Gastrocnemius medialis (tissue), 4 donors: ENCODE results near the gene TTLL10. TPM values are rescaled to one million over a fixed set of nuclear protein-coding genes. Genes with fewer than 3 reads are reported as not detected.

Source experiments
- ATAC-seq, 2 donors: fragments of 150-250 bp; one replicate each; pipeline ENCODE4 v1.9.1; 2016
- DNase-seq, 2 donors: peaks; one replicate each; pipeline ENCODE4 v3.0.0-alpha.2; 2019
- H3K27ac ChIP-seq, 4 donors: fragments of 200-600 bp; sonication (generic); 1 replicate in 1 of 4; 2 replicates in 3 of 4; pipeline ENCODE4 v1.5.1; 2016 to 2018; ENCODE audit warnings: mild to moderate bottlenecking in 2 of 4, moderate library complexity in 1 of 4
- H3K27me3 ChIP-seq, 3 donors: fragments of 200-600 bp; sonication (generic) in 2 of 3; 1 replicate in 1 of 3; 2 replicates in 2 of 3; pipeline versions ENCODE4 v1.5.1 to v1.6.0; 2016 to 2019; ENCODE audit warnings: mild to moderate bottlenecking in 1 of 3, moderate library complexity in 1 of 3
- H3K36me3 ChIP-seq, 2 donors: fragments of 200-600 bp; sonication (generic) in 1 of 2; one replicate each; pipeline ENCODE4 v1.5.1; 2017 to 2018
- H3K4me1 ChIP-seq, 2 donors: fragments of 200-600 bp; sonication (generic) in 1 of 2; one replicate each; pipeline ENCODE4 v1.5.1; 2016 to 2017; ENCODE audit warnings: mild to moderate bottlenecking in 2 of 2
- H3K4me3 ChIP-seq, 4 donors: fragments of 200-600 bp; sonication (generic) in 3 of 4; 1 replicate in 1 of 4; 2 replicates in 3 of 4; pipeline ENCODE4 v1.5.1; 2016 to 2019; ENCODE audit warnings: mild to moderate bottlenecking in 2 of 4
- H3K9me3 ChIP-seq, 3 donors: fragments of 200-600 bp; sonication (generic) in 2 of 3; 1 replicate in 1 of 3; 2 replicates in 2 of 3; pipeline ENCODE4 v1.5.1; 2016 to 2019
- POLR2A ChIP-seq, 2 donors: fragments of 450-650 bp; IDR thresholded peaks; one replicate each; pipeline ENCODE4 v1.6.1; 2017; ENCODE audit warnings: antibody characterized with exemption in 2 of 2, mild to moderate bottlenecking in 2 of 2, moderate library complexity in 2 of 2
- in situ Hi-C, 4 donors: fragments of 200-750 bp; cut with MboI; loops; one replicate each; pipeline versions ENCODE4 v1.15.0 to v1.8.0; 2017; ENCODE audit warnings: low sequenced_read_pairs in 4 of 4
- intact Hi-C: fragments of 100-400 bp; cut with DNase I; formaldehyde crosslinking; loops from one replicate; pipeline ENCODE4 v1.15.1; 2023; ENCODE audit warnings: low total_unique reads
- total RNA-seq, 4 donors: library from RNA; depleted of rRNA; stranded (reverse); fragments of >200 nt; gene quantifications; one replicate each; pipeline versions ENCODE4 v1.1.0 to v1.2.3, GENCODE V29; 2016
- TF ChIP-seq, protein P1 (sequence below), 5 experiments: fragments of 450-650 bp in 3 of 5; fragments of 200-600 bp in 2 of 5; sonication (generic) in 2 of 5; IDR thresholded peaks in 4 of 5; conservative IDR thresholded peaks in 1 of 5; 1 replicate in 4 of 5; 2 replicates in 1 of 5; pipeline ENCODE4 v1.5.1; 2016 to 2019; ENCODE audit warnings: antibody characterized with exemption in 5 of 5, mild to moderate bottlenecking in 3 of 5, moderate library complexity in 3 of 5

TTLL10 gene
- total RNA-seq, 4 donors from 2014 or later, result 0.13 to 0.16 TPM; not detected in 2

DNA sequence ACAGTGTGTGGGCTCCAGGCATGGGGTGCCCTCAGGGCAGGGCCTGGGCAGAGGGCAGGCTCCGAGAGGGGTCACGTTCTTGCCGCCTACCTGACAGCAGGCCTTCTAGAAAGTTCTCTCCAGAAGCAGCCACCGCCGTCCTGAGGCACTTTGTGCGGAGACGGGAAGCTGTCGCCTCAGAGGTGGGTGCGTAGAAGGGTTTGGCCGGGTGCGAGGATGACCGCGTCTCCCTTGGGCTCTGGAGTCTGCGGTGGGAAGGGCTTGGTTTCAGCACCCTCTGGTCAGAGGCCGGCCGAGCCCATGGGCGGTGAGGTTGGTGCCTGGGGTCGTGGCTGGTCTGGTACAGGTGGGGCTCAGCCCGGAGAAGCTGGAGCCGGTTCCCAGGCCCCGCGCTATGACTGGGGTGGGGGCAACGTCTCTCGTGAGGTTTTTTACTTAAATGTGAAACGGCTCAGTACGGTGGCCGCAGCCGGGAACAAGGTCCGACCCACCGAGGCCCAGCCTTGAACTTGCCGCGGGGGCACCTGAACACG lies 10.1 kb upstream of the TTLL10 start:
- Histone ChIP-seq H3K27ac (no peak overlapping the region), H3K36me3 (no peaks in the 10 kb centered on the region), H3K9me3 (no peaks in the 10 kb centered on the region), H3K27me3 (peaks cover 0 to 10% (median 0%) of the 10 kb centered on the region in 3 donors), H3K4me1 (peaks cover 4 to 15% of the 10 kb centered on the region in 2 donors), H3K4me3 (no peak overlapping the region)
- no peak for DNase-seq
- TF ChIP-seq, protein P1, sequence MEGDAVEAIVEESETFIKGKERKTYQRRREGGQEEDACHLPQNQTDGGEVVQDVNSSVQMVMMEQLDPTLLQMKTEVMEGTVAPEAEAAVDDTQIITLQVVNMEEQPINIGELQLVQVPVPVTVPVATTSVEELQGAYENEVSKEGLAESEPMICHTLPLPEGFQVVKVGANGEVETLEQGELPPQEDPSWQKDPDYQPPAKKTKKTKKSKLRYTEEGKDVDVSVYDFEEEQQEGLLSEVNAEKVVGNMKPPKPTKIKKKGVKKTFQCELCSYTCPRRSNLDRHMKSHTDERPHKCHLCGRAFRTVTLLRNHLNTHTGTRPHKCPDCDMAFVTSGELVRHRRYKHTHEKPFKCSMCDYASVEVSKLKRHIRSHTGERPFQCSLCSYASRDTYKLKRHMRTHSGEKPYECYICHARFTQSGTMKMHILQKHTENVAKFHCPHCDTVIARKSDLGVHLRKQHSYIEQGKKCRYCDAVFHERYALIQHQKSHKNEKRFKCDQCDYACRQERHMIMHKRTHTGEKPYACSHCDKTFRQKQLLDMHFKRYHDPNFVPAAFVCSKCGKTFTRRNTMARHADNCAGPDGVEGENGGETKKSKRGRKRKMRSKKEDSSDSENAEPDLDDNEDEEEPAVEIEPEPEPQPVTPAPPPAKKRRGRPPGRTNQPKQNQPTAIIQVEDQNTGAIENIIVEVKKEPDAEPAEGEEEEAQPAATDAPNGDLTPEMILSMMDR (IDR thresholded peaks at IDR 0.05 in 4 of 5, conservative IDR thresholded peaks at IDR 0.05 in 1 of 5), result no peak
- TF ChIP-seq POLR2A (IDR thresholded peaks at IDR 0.05), result no peak
- intact Hi-C loops, result no loop called here
- in situ Hi-C loops, result no loop called here
- no peak for ATAC-seq

- DNase-seq, result no peak
- no peak for ATAC-seq
- in situ Hi-C loops (no loop called here), intact Hi-C loops (no loop called here)
- Histone ChIP-seq H3K27ac (no peak overlapping the region), H3K4me3 (no peak overlapping the region), H3K36me3 (no peaks in the 10 kb centered on the region), H3K4me1 (peaks cover 4 to 13% of the 10 kb centered on the region in 2 donors), H3K9me3 (no peaks in the 10 kb centered on the region), H3K27me3 (peaks cover 0 to 17% (median 0%) of the 10 kb centered on the region in 3 donors)
- TF ChIP-seq POLR2A (IDR thresholded peaks at IDR 0.05), result no peak
- TF ChIP-seq, protein P1 (IDR thresholded peaks at IDR 0.05 in 4 of 5, conservative IDR thresholded peaks at IDR 0.05 in 1 of 5), result no peak
Observed at GRCh38 chr1:1164361-1164700, 9.3 kb upstream of the TTLL10 start.

DNA sequence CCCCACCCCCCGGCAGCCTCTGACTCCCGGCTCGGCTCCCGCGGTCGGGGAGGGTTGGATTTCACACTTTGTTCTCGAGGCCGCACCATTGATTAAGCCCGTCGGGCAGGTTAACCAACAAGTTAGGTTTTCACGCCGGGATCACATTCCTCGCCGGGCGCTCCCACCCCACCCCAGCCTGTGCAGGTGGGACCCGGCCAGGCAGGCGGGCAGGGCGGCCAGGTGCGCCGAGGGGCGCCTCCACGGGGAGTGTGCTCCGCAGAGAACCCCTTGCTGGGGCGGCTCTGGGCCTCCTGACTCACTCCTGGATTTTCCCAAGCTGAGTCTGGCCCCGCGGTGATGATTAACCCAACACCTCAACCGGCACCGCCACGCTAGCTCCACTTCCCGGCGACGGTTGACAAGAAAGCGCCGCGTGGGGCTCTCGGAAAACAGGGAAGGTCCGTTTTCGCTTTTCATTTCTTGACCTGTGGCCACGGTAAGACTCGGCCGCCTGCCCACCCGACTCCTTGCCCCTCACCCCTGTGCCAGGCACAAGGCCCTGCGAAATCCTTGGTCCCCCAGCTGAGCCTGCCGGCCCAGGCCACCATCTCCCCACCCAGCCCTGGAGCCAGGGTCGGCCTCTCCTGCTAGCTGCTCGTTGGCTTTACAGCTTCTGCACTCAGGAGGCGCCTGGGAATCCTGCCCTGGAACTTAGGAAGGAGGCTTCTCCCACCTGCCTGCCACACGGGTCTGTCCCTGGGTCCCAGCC lies 8.8 kb upstream of the TTLL10 start:
- H3K4me1 ChIP-seq, result peaks cover 4 to 13% of the 10 kb centered on the region in 2 donors
- ATAC-seq (no peak), DNase-seq (no peak)
- in situ Hi-C loops, result no loop called here
- no peak overlapping the region for H3K4me3 ChIP-seq
- no peak for TF ChIP-seq POLR2A (IDR thresholded peaks at IDR 0.05)
- TF ChIP-seq, protein P1 (IDR thresholded peaks at IDR 0.05 in 4 of 5, conservative IDR thresholded peaks at IDR 0.05 in 1 of 5), result no peak
- intact Hi-C loops, result no loop called here
- H3K9me3 ChIP-seq, result no peaks in the 10 kb centered on the region
- peaks cover 0 to 23% (median 0%) of the 10 kb centered on the region in 3 donors for H3K27me3 ChIP-seq
- H3K36me3 ChIP-seq, result no peaks in the 10 kb centered on the region
- H3K27ac ChIP-seq, result peak overlapping the region in 1 of 4 donors; percentile 59

DNA sequence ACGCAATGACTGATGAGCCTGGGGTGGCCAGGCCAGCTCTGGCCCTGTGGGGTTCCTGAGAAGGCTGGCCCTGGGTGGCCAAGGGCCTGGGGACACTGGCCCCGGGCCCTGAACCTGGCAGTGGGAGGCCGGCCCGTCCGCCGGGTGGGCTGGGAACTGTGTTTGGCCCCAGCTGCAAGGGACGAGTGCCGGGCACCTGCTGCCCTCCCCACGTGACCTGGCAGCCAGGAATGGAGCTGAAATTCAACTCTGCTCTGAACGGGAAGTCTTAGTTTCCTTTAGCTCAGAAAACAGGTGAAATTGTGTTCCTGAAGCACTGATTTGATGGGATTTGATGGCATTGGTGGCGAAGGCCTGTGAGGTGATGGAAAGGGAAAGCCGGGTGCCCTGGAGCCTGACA lies 8.2 kb upstream of the TTLL10 start:
- H3K4me1 ChIP-seq, result peaks cover 4 to 13% of the 10 kb centered on the region in 2 donors
- H3K27ac ChIP-seq, result peak overlapping the region in 2 of 4 donors; percentile 31 to 59
- no peak overlapping the region for H3K4me3 ChIP-seq
- in situ Hi-C loops, result no loop called here
- peaks cover 0 to 28% (median 2%) of the 10 kb centered on the region in 3 donors for H3K27me3 ChIP-seq
- DNase-seq, result no peak
- ATAC-seq, result no peak
- TF ChIP-seq POLR2A (IDR thresholded peaks at IDR 0.05), result no peak
- intact Hi-C loops, result no loop called here
- no peaks in the 10 kb centered on the region for H3K9me3 ChIP-seq
- no peaks in the 10 kb centered on the region for H3K36me3 ChIP-seq

DNA sequence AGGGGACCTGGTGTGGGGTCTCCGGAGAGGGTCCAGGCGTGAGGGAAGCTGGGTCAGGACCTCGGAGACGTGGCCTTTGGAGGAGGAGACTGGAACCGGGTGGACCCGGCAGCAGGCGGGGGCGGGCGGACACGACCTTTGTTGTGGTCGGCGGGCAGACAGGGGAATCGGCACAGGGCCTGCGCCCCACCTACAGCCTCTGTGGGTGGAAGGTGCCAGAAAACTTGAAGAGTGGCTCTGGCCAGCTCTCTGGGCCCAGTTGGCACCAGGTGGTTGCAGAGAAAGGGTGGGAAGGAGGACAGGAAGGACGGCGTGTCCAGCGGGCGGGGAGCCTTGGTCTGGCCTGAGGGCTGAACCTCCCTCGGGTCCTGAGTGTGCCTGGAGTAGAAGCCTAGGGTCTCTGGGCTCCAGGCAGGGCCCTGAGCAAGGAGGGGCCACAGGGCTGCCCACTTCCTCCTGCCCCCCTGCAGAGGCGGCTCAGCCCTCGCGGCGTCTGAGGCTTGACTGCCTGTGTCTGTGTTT lies 7.7 kb upstream of the TTLL10 start:
- in situ Hi-C loops, result no loop called here
- no peak for TF ChIP-seq POLR2A (IDR thresholded peaks at IDR 0.05)
- TF ChIP-seq, protein P1 (IDR thresholded peaks at IDR 0.05 in 4 of 5, conservative IDR thresholded peaks at IDR 0.05 in 1 of 5), result no peak

More for the DNA sequence above, 7.7 kb upstream of the TTLL10 start:
- no peak for DNase-seq
- no peaks in the 10 kb centered on the region for H3K9me3 ChIP-seq
- H3K27me3 ChIP-seq, result peaks cover 3 to 33% (median 6%) of the 10 kb centered on the region in 3 donors
- peak in 1 of 2 donors; percentile 21 for ATAC-seq
- no peak overlapping the region for H3K4me3 ChIP-seq
- peaks cover 4 to 13% of the 10 kb centered on the region in 2 donors for H3K4me1 ChIP-seq
- H3K36me3 ChIP-seq, result no peaks in the 10 kb centered on the region
- intact Hi-C loops, result no loop called here
- peak overlapping the region in 2 of 4 donors; percentile 31 to 59 for H3K27ac ChIP-seq
